HepG2 (cell line): ENCODE measurements around the gene GLRX5.

Experiments
- ATF7 ChIP-seq, 2 experiments: fragments of 450-650 bp in 1 of 2; sonication (generic) in 1 of 2; formaldehyde crosslinking in 1 of 2; IDR thresholded peaks; 2 replicates each; pipeline versions ENCODE4 v1.4.0 to v1.6.1; 2016 to 2020; ENCODE audit warnings: antibody characterized with exemption in 1 of 2, mild to moderate bottlenecking in 1 of 2, missing genetic modification reagents in 1 of 2
- HMG20B ChIP-seq: conservative IDR thresholded peaks from 2 replicates; pipeline ENCODE4 v1.6.1; 2016; ENCODE audit warnings: missing genetic modification reagents, missing compliant biosample characterization
- HMGXB3 ChIP-seq: sonication (generic); formaldehyde crosslinking; IDR thresholded peaks from 2 replicates; pipeline ENCODE4 v1.4.0; 2020; ENCODE audit warnings: missing genetic modification reagents, borderline replicate concordance
- MYC ChIP-seq: sonication (generic); formaldehyde crosslinking; IDR thresholded peaks from 2 replicates; pipeline ENCODE4 v1.9.0; 2021; ENCODE audit warnings: missing genetic modification reagents, borderline replicate concordance
- POLR2A ChIP-seq, 2 experiments: IDR thresholded peaks; 2 replicates each; pipeline ENCODE4 v1.6.1; 2011; ENCODE audit warnings: low read depth in 2 of 2, low read length in 2 of 2, mild to moderate bottlenecking in 1 of 2, moderate library complexity in 1 of 2; ENCODE audit not compliant: insufficient read depth in 1 of 2
- RFX3 ChIP-seq: IDR thresholded peaks from 2 replicates; pipeline ENCODE4 v1.6.1; 2016; ENCODE audit warnings: missing biosample characterization, missing genetic modification reagents
- SKIL ChIP-seq: sonication (generic); formaldehyde crosslinking; IDR thresholded peaks from 2 replicates; pipeline ENCODE4 v1.8.0; 2022; ENCODE audit warnings: missing genetic modification reagents, mild to moderate bottlenecking, moderate library complexity, borderline replicate concordance
- TIGD3 ChIP-seq: sonication (generic); formaldehyde crosslinking; IDR thresholded peaks from 2 replicates; pipeline ENCODE4 v1.5.1; 2020; ENCODE audit warnings: mild to moderate bottlenecking, missing genetic modification reagents, borderline replicate concordance
- USF2 ChIP-seq, 2 experiments: sonication (generic) in 1 of 2; formaldehyde crosslinking in 1 of 2; IDR thresholded peaks; 2 replicates each; pipeline versions ENCODE4 v1.5.1 to v1.6.1; 2011 to 2020; ENCODE audit warnings: borderline replicate concordance in 1 of 2, low read depth in 1 of 2, low read length in 1 of 2, mild to moderate bottlenecking in 1 of 2, missing genetic modification reagents in 1 of 2, moderate library complexity in 1 of 2
- YY1 ChIP-seq: IDR thresholded peaks from 2 replicates; pipeline ENCODE4 v1.6.1; 2011; ENCODE audit warnings: low read length, low read depth, moderate library complexity, mild to moderate bottlenecking; ENCODE audit not compliant: insufficient read depth, insufficient replicate concordance
- ZBTB21 ChIP-seq: sonication (generic); formaldehyde crosslinking; IDR thresholded peaks from 2 replicates; pipeline ENCODE4 v1.4.0; 2020; ENCODE audit warnings: missing genetic modification reagents
- ZFP62 ChIP-seq: sonication (generic); formaldehyde crosslinking; IDR thresholded peaks from 2 replicates; pipeline ENCODE4 v1.4.0; 2020; ENCODE audit warnings: missing genetic modification reagents
- ZNF761 ChIP-seq: sonication (generic); formaldehyde crosslinking; conservative IDR thresholded peaks from 2 replicates; pipeline ENCODE4 v1.4.0; 2020; ENCODE audit warnings: mild to moderate bottlenecking, missing genetic modification reagents
- TF ChIP-seq, protein P1 (sequence below): sonication (generic); formaldehyde crosslinking; IDR thresholded peaks from 2 replicates; pipeline ENCODE4 v1.5.0; 2020; ENCODE audit warnings: mild to moderate bottlenecking, missing genetic modification reagents, moderate library complexity

GRCh38 chr14:95553141-95553540, 18.3 kb downstream of the GLRX5 start:
- no peak for TF ChIP-seq HMGXB3 (CRISPR knock-in tag)
- no peak for TF ChIP-seq SKIL (CRISPR knock-in tag)
- TF ChIP-seq YY1, result no peak
- no peak for TF ChIP-seq RFX3 (CRISPR knock-in tag)
- TF ChIP-seq POLR2A (IDR thresholded peaks at IDR 0.05; ENCODE audit: insufficient read depth in 1 of 2, low read depth in 2 of 2, low read length in 2 of 2), result no peak
- TF ChIP-seq MYC, result no peak
- TF ChIP-seq ATF7 (IDR thresholded peaks at IDR 0.05), result no peak
- TF ChIP-seq ATF7 (CRISPR knock-in tag; IDR thresholded peaks at IDR 0.05), result no peak
- no peak for TF ChIP-seq TIGD3 (CRISPR knock-in tag)
- TF ChIP-seq ZNF761 (CRISPR knock-in tag), result no peak
- TF ChIP-seq HMG20B (CRISPR knock-in tag), result no peak
- no peak for TF ChIP-seq USF2 (IDR thresholded peaks at IDR 0.05; ENCODE audit: low read depth, low read length)
- no peak for TF ChIP-seq USF2 (CRISPR knock-in tag; IDR thresholded peaks at IDR 0.05; ENCODE audit: borderline replicate concordance)
- no peak for TF ChIP-seq ZBTB21 (CRISPR knock-in tag)
- no peak for TF ChIP-seq ZFP62 (CRISPR knock-in tag)
- TF ChIP-seq, protein P1, sequence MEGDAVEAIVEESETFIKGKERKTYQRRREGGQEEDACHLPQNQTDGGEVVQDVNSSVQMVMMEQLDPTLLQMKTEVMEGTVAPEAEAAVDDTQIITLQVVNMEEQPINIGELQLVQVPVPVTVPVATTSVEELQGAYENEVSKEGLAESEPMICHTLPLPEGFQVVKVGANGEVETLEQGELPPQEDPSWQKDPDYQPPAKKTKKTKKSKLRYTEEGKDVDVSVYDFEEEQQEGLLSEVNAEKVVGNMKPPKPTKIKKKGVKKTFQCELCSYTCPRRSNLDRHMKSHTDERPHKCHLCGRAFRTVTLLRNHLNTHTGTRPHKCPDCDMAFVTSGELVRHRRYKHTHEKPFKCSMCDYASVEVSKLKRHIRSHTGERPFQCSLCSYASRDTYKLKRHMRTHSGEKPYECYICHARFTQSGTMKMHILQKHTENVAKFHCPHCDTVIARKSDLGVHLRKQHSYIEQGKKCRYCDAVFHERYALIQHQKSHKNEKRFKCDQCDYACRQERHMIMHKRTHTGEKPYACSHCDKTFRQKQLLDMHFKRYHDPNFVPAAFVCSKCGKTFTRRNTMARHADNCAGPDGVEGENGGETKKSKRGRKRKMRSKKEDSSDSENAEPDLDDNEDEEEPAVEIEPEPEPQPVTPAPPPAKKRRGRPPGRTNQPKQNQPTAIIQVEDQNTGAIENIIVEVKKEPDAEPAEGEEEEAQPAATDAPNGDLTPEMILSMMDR (CRISPR knock-in tag), result no peak
